Endodermal cell (in vitro differentiated cells): ENCODE measurements around the gene LRRN3. TPM values are rescaled to one million over a fixed set of nuclear protein-coding genes. Genes with fewer than 3 reads are reported as not detected.

Source experiments
- DNase-seq: peaks from one replicate; pipeline ENCODE4 v3.0.0-alpha.2; 2017
- H3K27ac ChIP-seq: 2 replicates; pipeline ENCODE4 v1.5.1; 2013; ENCODE audit warnings: mild to moderate bottlenecking, low read depth, low read length, moderate library complexity
- H3K27me3 ChIP-seq: 2 replicates; pipeline ENCODE4 v1.6.1; 2013; ENCODE audit warnings: mild to moderate bottlenecking, low read length, moderate library complexity; ENCODE audit not compliant: insufficient read depth, control insufficient read depth, poor library complexity, severe bottlenecking
- H3K36me3 ChIP-seq: 2 replicates; pipeline ENCODE4 v1.7.0; 2013; ENCODE audit warnings: mild to moderate bottlenecking, low read length, moderate library complexity; ENCODE audit not compliant: control insufficient read depth, insufficient read depth
- H3K4me1 ChIP-seq: one replicate; pipeline ENCODE4 v1.7.0; 2013; ENCODE audit warnings: low read length; ENCODE audit not compliant: control insufficient read depth, insufficient read depth
- H3K4me3 ChIP-seq: 2 replicates; pipeline ENCODE4 v1.5.1; 2013; ENCODE audit warnings: mild to moderate bottlenecking, low read length, moderate library complexity
- H3K9ac ChIP-seq: 2 replicates; pipeline ENCODE4 v1.6.1; 2013; ENCODE audit warnings: mild to moderate bottlenecking, low read length, moderate library complexity; ENCODE audit not compliant: poor library complexity, severe bottlenecking; ENCODE audit errors: extremely low read depth
- H3K9me3 ChIP-seq: 2 replicates; pipeline ENCODE4 v1.6.1; 2013; ENCODE audit warnings: mild to moderate bottlenecking, low read length, moderate library complexity; ENCODE audit not compliant: control insufficient read depth
- H3K27ac Mint-ChIP-seq: 2 replicates; pipeline ENCODE4 v1.8.0; 2020; ENCODE audit warnings: mixed read lengths
- H3K27me3 Mint-ChIP-seq: 2 replicates; pipeline ENCODE4 v1.8.0; 2021; ENCODE audit warnings: mild to moderate bottlenecking, mixed read lengths; ENCODE audit not compliant: insufficient read depth
- H3K36me3 Mint-ChIP-seq: 2 replicates; pipeline ENCODE4 v1.8.0; 2020; ENCODE audit warnings: low read depth, mixed read lengths
- H3K4me1 Mint-ChIP-seq: 2 replicates; pipeline ENCODE4 v1.8.0; 2020; ENCODE audit warnings: mixed read lengths
- H3K4me3 Mint-ChIP-seq: 2 replicates; pipeline ENCODE4 v1.8.0; 2020; ENCODE audit warnings: mild to moderate bottlenecking, moderate library complexity, mixed read lengths
- H3K9me3 Mint-ChIP-seq: 2 replicates; pipeline ENCODE4 v1.8.0; 2020; ENCODE audit warnings: mild to moderate bottlenecking, mixed read lengths
- WGBS, 2 experiments: methylation state at CpG; one replicate each; pipeline versions ENCODE4 v1.1.5 to v1.1.7; 2013; ENCODE audit warnings: missing lambda C conversion rate in 2 of 2, mixed read lengths in 1 of 2; ENCODE audit not compliant: insufficient coverage in 1 of 2, insufficient read length in 1 of 2; 5-methylcytosine and 5-hydroxymethylcytosine counted together
- total RNA-seq, 2 donors: library from RNA; stranded (reverse); fragmentation: NEBNext Ultra II Directional in 1 of 2; extraction: Animal tissue kit (Norgen Biotek cat#: 25700) in 1 of 2; gene quantifications; 2 replicates in 1 of 2; 3 replicates in 1 of 2; pipeline ENCODE4 v1.2.1, GENCODE V29; 2021
- TF ChIP-seq, protein P1 (sequence below): fragments of 200-600 bp; sonication (generic); conservative IDR thresholded peaks from 2 replicates; pipeline ENCODE4 v1.5.0; 2021; ENCODE audit warnings: antibody characterized with exemption, mild to moderate bottlenecking

LRRN3 gene
- total RNA-seq, 2 donors from 2014 or later: 1.3 TPM; not detected in 1

- Mint-ChIP-seq H3K27me3 (no peaks in the 10 kb centered on the region), H3K9me3 (no peaks in the 10 kb centered on the region), H3K4me3 (no peak overlapping the region), H3K4me1 (peaks cover 4% of the 10 kb centered on the region), H3K36me3 (no peaks in the 10 kb centered on the region), H3K27ac (no peak overlapping the region)
- no peaks in the 10 kb centered on the region for H3K4me1 ChIP-seq
- no peaks in the 10 kb centered on the region for H3K36me3 ChIP-seq
- H3K27me3 ChIP-seq: no peaks in the 10 kb centered on the region
- DNase-seq: no peak
- WGBS, 2 experiments: 90% methylated on average over 1 of the region's 1 CpG; no CpG with 5 or more reads in 1 of the 2 experiments
- H3K9me3 ChIP-seq: no peaks in the 10 kb centered on the region
- TF ChIP-seq, protein P1, sequence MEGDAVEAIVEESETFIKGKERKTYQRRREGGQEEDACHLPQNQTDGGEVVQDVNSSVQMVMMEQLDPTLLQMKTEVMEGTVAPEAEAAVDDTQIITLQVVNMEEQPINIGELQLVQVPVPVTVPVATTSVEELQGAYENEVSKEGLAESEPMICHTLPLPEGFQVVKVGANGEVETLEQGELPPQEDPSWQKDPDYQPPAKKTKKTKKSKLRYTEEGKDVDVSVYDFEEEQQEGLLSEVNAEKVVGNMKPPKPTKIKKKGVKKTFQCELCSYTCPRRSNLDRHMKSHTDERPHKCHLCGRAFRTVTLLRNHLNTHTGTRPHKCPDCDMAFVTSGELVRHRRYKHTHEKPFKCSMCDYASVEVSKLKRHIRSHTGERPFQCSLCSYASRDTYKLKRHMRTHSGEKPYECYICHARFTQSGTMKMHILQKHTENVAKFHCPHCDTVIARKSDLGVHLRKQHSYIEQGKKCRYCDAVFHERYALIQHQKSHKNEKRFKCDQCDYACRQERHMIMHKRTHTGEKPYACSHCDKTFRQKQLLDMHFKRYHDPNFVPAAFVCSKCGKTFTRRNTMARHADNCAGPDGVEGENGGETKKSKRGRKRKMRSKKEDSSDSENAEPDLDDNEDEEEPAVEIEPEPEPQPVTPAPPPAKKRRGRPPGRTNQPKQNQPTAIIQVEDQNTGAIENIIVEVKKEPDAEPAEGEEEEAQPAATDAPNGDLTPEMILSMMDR: no peak
- no peak overlapping the region for H3K4me3 ChIP-seq
- H3K27ac ChIP-seq: no peak overlapping the region
- H3K9ac ChIP-seq: no peak overlapping the region
Observed at GRCh38 chr7:111043561-111043960, 47.4 kb upstream of the LRRN3 start.

GRCh38 chr7:111045449-111045848, 45.5 kb upstream of the LRRN3 start:
- DNase-seq: no peak
- TF ChIP-seq, protein P1: no peak
- Histone ChIP-seq H3K27ac (no peak overlapping the region), H3K4me1 (no peaks in the 10 kb centered on the region), H3K9me3 (no peaks in the 10 kb centered on the region), H3K9ac (no peak overlapping the region), H3K4me3 (no peak overlapping the region), H3K36me3 (no peaks in the 10 kb centered on the region), H3K27me3 (no peaks in the 10 kb centered on the region)
- Mint-ChIP-seq H3K27me3 (no peaks in the 10 kb centered on the region), H3K9me3 (no peaks in the 10 kb centered on the region), H3K27ac (no peak overlapping the region), H3K36me3 (no peaks in the 10 kb centered on the region), H3K4me1 (peaks cover 7% of the 10 kb centered on the region), H3K4me3 (no peak overlapping the region)

GRCh38 chr7:111047595-111047994, 43.3 kb upstream of the LRRN3 start:
- no peaks in the 10 kb centered on the region for H3K9me3 ChIP-seq
- no peak overlapping the region for H3K27ac ChIP-seq
- 95% methylated on average over 4 of the region's 4 CpGs; no CpG with 5 or more reads in 1 of the 2 experiments for WGBS, 2 experiments
- H3K36me3 Mint-ChIP-seq: no peaks in the 10 kb centered on the region
- TF ChIP-seq, protein P1: no peak
- H3K4me1 ChIP-seq: peaks cover 5% of the 10 kb centered on the region
- no peak overlapping the region for H3K27ac Mint-ChIP-seq
- no peaks in the 10 kb centered on the region for H3K27me3 ChIP-seq
- H3K4me3 ChIP-seq: no peak overlapping the region
- H3K9me3 Mint-ChIP-seq: no peaks in the 10 kb centered on the region
- H3K27me3 Mint-ChIP-seq: no peaks in the 10 kb centered on the region
- peaks cover 17% of the 10 kb centered on the region for H3K4me1 Mint-ChIP-seq
- no peak overlapping the region for H3K9ac ChIP-seq
- no peak for DNase-seq
- no peaks in the 10 kb centered on the region for H3K36me3 ChIP-seq
- H3K4me3 Mint-ChIP-seq: no peak overlapping the region
